HG03175 (cell line): ENCODE results near the gene TBC1D3H.
"Not testable (repeated sequence)": the region's sequence is repeated elsewhere in the genome, so short reads cannot be mapped to it uniquely, and the experiment has no call there.

Source experiments
- ATAC-seq: cut with Tn5 transposase; IDR thresholded peaks from one replicate; pipeline ENCODE4 v1.9.1; 2021; ENCODE audit warnings: mild to moderate bottlenecking, moderate library complexity; ENCODE audit not compliant: unreplicated experiment

Gene TBC1D3H

DNA sequence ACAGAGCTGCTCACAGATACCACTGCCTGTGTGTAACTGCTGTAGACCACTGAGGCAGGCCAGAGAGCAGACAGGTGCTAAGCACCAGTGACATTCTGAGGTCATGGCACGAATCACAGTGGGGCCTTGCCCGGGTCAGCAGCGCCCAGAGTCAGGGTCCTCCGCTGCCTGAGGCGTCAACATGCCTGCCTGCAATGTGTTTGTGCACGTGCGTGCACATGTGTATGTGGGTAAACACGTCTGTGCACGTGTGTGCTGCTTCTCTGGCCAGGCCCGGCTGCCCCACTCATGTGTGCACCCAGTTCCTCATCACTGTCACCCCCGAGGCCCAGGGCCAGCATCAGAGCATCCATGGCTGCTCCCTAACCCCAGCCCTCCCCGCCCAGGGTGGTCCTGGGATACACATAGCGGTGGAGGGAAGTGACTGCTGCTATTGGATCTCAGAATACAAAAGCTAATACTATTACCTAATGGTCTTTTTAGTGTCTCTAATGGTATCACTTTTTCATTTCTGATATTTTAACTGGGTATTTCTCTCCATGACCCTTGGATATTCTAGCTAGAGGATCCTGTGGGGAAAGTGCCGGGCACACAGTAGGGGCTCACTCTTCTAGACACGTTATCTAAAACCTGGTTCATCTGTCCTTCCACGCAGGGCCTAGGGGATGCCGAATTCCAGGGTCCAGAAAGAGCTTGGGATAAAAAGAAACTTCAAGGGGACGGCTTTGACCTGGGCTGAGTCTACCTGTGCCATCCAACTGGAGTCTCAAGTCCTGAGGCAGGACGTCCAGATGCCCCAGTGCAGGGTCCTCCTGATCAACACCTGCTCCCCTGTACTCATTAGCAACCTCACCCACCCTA, at the start of gene TBC1D3H:
TBC1D3H (minus strand) TSS at position 51 of the 861 bp plus-strand sequence. CDS start 1,540 bp downstream, outside the sequence.
- ATAC-seq: not testable (repeated sequence)

DNA sequence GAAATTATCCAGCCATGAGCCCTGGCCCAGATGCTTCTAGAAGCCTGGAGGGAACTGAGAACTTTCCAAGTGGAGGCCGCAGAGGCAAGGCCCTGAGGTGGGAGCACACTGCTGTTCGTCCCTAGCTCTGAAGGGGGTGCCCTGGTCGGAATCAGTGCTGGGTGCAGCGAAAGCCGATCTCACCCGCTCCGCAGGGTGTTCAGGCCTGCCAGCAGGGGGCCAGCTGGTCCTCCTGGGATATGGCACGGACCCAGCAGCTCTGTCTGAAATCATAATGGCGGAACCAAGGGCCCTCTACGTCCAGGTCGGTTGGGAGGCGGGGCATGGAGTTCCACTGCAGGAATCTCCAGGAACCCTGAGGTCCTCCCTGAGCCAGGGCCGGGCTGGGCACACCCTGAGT, 40.7 kb upstream of the TBC1D3H start:
- not testable (repeated sequence) for ATAC-seq

DNA sequence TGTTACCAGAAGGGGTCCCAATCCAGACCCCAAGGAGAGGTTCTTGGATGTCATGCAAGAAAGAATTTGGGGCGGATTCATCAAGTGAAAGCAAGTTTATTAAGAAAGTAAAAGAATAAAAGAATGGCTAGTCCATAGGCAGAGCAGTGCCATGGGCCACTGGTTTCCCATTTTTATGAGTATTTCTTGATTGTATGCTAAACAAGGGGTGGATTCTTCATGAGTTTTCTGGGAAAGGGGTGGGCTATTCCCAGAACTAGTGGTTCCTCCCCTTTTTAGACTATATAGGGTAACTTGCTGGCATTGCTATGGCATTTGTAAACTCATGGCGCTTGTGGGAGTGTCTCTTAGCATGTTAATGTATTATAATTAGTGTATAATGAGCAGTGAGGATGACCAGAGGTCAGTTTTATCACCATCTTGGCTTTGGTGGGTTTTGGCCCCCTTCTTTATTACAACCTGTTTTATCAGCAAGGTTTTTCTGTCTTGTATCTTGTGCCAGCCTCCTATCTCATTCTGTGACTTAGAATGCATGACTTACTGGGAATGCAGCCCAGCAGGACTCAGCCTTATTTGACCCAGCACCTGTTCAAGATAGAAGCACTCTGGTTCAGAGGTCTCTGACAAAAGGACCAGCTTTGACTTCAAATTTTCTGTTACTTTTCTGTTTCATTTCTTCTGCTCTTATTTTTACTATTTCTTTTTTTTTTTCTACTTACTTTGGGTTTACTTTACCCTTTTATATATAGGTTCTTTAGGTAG, 27.1 kb upstream of the TBC1D3H start:
- ATAC-seq: not testable (repeated sequence)

DNA sequence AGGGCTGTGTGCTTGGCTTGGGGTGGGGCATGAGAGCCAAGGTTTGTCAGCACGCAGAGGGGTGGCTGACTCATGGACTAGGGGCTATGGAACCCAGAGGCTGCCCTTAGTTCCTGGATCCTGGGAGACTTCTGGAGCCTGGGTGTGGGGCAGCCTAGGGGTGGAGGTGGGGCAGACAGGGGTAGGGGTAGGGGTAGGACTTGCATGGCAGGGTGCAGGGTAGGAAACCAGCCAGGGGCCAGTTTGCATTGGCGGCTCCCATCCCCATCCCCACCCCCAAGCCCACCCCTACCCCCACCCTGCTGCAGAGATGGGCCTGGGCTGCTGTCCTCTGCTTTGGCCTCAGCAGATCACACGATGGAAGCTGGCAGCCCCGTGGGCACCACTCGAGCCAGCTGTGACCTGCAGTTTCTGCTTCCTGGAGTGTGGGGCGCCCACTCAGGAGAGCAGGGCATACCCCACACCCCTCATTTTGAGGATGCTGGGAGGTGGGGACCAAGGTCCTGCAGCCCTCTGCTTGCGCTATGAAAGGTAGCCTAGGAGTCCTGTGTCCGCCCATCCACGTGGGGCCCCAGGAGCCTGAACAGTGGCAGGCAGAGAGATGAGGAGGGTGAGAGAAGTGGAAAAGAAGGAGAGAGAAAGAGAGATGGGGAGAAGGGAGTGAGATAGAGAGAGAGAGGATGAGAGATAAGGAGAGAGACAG, 2.9 kb upstream of the TBC1D3H start:
- not testable (repeated sequence) for ATAC-seq

DNA sequence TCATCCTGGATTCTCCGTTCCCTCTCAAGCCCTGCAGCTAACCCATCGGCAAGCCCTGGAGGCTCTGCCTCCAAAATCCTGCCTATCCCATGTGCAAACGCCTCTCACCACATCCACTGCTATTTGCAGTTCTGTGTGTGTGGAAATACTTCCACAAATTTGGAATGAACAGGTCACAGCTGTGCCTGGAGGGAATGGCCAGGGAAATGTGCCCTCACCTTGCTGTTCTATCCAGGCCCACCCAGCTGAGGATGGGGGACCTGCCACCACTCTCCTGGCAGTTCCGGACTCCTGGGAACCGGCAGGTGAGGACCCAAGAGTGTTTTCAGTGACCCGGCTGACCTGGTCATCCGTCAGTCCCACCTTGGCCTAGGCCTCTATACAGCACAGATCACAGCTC, 12.3 kb downstream of the TBC1D3H start:
- ATAC-seq: not testable (repeated sequence)

DNA sequence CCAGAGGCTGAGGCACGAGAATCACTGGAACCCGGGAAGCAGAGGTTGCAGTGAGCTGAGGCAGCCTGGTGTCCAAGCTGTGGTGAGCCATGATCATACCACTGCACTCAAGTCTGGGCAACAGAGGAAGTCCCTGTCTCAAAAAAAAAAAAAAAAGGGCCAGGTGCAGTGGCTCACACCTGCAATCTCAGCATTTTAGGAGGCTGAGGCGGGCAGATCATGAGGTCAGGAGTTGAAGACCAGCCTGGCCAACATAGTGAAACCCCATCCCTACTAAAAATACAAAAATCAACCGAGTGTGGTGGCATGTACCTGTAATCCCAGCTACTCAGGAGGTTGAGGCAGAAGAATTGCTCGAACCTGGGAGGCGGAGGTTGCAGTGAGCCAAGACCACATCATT, 25.7 kb downstream of the TBC1D3H start:
- not testable (repeated sequence) for ATAC-seq
